HG03457 (cell line): ENCODE measurements around the gene ASIC2.

Source experiments
- ATAC-seq: cut with Tn5 transposase; IDR thresholded peaks from one replicate; pipeline ENCODE4 v1.9.1; 2021; ENCODE audit warnings: moderate number of reproducible peaks; ENCODE audit not compliant: unreplicated experiment

ASIC2 gene

DNA sequence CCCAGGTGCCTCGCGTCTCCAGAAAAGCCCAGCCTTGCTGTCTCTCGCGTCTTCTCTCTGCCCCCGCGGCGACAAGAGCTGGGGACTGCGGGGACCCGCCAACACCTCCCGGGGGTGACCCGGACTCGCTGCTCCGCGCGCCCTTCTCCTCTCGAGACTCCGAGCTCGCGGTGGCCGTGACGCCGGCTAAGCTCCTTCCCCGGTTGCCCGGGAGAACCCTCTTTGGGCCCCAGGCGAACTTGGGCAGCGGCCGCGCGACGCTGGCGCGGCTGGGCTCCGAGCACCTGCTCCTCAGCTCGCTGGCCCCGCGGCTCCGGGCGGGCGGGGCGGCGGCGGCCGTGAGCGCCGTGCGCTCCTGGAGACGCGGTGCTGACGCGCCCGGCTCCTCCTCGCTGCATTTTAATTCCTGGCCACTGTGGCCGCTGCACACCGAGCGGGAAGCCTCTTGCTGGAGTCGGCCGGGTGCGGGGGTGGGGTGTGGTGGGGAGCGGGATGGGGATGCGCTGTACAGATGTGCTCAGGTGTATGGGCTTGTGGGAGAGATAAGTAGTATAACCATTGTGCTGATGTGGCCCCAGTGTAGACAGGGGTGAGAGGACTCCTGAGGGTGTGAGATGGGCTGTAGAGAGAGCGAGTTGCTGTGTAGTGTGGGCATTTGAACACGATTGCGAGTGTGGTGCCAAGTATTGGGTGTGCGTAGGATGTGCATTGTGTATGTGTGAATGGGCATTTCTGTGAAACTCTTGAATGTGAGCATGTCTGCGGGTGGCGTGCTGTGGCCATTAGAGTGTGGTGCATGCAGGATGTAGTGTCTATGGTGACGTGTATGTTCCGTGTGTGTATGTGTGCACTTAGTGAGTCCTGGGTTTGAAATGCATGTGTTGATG is at the start of gene ASIC2:
TSS of gene ASIC2 (minus strand) at position 315 of the 887 bp plus-strand sequence.
- no peak for ATAC-seq

DNA sequence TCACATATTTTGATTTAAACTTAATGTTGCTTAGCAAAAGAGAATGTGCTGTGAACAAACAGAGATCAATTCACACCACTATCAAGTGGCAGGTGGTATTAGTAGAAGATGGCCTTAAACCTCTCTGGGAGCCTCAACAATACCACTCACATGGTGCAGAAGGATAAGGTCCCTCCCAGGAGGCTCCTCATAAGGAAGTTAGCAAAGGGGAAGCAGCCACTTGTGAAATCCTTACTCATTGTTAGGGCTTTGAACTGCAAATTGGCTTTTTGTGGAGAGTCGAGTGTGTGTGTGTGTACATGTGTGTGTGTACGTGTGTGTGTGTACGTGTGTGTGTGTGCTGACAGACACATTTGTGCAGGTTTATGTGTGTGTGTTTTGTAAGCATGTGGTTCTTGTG is 48.9 kb upstream of the ASIC2 start:
- ATAC-seq = no peak

DNA sequence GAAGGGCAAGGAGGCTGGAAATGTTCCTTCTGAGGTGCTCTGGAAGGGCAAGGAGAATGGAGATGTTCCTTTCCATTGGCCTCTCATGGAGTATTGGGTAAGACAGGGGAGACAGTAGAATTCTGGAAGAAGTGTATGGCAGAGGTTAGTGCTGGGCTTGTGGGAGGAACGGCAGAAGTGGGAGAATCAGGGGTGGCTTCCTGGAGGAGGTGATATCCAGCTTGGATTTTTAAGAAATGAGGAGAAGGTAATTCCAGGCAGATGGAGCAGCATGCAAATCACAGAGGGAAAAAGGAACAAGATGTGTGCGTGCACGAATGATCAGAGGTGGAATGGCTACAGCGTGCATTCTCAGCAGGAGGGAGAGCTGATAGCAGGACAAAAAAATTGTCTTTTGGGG is 45.1 kb upstream of the ASIC2 start:
- ATAC-seq = no peak

DNA sequence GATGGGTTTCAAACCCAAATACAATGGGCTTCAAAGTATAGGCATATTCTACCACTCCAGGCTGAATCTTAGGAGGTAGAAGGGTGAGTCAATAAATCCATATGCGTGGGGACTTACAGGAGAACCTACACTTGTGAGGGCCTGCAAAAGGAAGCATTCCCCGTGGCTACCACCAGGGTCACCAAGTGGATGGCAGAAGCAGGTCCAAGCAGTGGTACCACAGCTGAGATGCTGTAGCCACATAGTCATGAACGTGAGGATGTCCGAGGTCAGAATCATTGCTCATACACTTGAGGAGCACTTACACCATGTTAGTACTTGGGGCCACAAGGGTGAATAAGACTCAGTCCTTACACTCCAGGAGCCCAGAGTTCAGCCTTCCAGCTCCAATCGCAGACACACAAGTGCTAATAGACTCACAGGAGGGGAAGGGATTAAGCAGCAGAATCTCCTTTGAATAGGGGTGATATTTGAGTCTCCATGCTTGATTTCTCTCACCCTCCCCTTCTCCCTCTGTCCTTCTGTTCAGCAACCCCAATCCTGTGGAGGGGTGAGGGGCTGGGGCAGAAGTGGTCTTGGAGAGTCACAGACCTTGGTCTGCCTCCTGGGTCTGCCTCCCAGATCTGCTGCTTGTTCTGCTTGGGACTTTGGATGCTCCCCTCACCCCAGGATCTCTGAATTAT is 42.5 kb upstream of the ASIC2 start:
- ATAC-seq = no peak

DNA sequence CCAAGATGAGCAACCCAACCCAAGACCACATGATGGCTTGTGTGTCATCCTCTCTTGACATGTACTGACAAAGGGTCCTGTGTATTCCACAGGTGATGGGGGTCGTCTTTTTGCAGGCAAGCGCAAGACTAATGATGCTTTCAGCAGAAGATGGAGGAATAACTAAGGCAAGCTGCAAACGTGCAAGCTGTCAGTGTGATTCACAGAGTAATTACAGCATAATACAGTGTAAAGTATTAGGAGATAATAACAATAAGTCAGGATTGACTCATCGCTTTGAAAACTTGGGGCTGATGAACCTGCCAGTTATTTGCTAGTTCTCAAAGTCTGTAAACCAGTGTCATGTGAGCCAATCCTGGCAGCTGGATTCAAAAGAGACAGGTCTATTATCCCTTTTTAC is 41.6 kb upstream of the ASIC2 start:
- no peak for ATAC-seq

DNA sequence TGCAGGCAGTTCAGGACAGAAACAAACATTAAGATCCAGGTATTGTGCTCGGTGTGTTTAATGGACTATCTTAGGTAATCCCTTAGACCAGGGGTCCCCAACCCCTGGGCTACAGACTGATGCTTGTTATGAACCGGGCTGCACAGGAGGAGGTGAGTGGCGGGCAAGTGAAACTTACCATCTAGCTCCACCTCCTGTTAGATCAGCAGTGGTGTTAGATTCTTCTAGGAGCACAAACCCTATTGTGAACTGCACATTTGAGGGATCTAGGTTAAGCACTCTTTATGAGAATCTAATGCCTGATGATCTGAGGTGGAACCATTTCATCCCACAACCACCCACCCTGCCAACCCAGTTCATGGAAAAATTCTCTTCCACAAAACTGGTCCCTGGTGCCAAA is 37.8 kb upstream of the ASIC2 start:
- no peak for ATAC-seq

DNA sequence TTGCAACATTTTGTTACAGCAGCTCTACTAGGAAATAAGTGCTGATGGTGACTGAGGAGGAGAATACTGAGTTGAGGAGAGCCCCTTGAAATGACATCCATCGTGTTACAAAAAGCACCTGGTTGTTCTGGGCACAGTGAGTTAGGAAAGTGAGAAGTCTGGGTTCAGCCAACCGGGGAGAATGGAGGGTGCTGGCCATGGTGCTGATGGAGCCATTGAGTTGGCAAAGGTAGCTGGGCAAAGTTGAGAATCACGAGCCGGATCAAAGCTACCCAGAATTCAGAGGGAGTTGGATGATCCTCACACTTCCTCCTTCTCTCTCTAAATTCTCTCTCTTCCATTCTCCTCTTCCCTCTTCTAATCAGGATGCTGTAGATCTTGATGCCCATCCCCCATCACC is 35.0 kb upstream of the ASIC2 start:
- ATAC-seq = no peak

DNA sequence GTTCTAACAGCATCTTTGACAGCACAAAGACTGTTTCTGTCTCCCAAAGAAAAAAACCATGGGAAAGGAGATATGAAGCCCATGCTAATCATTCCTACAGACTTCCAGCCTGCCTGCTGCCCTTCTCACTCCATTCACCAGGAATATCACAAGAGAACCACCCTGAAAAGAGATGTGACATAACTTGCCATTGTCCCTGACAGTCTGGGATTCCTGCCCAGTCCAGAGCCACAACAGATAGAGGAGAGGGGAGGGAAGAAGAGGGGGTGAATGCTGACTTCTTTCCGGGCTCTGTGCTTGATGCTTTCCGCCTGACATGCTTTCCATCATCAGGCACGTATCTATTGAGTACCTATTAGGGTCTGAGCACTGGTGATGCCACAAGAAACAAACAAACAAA is 31.6 kb upstream of the ASIC2 start:
- no peak for ATAC-seq

DNA sequence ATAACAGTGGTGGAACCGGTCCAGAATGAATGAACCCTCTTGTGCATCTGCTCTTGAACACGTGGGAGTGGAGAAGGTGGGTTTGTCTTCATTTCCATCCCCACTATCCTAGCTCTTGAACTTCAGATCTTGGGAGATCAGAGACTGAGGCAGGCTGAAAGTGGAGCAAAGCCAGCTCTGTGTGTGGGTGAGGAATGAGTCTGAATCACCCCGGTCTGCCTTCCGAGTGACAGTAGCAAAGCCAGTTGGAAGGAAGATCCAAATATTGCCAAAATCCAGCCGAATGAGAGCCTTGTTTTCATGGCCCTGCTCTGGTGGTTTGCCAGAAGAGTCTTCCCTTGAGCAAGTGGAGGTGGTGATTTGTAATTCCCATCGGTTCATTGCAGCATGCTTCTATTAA is 29.0 kb upstream of the ASIC2 start:
- no peak for ATAC-seq

DNA sequence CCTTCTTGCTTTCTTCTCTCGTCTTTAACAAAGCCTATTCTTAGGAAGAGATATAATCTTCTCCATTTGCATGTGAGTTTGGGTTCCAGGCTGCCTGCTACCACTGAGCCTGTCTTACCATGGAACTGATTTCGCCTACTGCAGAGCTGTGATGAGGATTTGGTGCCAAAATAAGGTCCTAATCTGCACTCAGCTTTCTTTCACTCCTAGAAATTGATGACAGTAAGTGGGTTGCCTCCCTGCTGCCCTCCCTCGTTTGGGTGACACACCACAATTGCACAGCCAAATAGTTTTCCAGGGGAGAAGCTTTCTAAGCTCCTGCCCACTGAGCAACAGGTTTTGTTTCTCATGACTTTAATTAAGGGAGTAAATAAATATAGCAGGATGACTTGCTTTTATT is 25.1 kb upstream of the ASIC2 start:
- no peak for ATAC-seq

DNA sequence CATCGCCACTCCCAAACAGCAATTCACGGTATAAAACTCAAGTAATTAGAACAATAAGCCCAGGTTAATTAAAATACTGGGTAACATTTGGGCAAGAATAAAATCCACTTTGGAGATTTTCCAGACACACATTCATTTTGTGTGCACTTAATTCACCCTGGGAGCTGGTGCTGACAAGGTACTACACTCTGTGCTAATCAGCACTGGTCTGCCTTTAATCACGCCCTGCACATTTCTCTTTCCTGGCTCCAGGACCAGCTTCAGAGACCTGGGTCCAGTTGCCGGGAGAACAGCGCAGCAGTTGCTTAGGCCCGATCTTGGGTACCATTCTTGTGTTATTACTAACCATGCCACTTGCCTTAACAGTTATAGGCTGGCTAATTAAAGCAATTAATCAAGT is 23.7 kb upstream of the ASIC2 start:
- no peak for ATAC-seq

DNA sequence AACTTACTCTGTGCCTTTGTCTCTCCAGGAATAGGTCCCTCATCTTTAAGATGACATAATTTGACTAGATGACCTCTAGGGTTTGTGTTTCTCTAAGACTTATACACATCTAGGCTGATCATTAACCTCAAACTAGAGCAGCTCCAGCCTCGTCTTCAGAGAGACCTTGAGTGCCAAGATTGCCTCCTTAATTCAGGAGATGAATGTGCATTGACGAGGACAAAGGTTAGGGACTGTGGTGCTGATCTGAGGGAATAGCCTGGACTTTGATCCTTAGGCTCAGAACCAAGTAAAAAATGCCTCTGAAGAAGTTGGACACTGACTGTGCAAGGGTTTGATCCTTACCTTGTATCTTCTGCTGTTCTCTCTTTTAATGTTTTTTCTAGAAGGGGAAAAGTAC is 17.2 kb upstream of the ASIC2 start:
- no peak for ATAC-seq

DNA sequence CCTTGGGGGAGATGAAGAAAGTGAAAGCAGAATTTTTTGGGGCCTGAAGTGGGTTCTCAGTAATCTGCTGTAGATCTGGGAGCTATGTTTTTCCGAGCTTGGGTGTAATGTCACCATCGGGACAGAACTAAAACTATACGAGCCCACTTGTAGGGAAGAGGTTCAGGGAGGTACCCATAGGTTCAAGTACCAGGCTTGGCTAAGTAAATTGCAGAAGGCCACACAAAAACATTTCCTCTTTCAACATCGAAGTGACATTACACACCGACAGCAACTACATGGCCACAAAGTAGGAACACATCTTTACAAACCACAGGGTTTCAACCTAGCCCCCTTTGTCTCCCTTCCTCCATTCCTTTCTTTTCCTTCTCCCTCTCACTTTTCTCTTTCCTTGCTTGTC is 10.2 kb upstream of the ASIC2 start:
- no peak for ATAC-seq

DNA sequence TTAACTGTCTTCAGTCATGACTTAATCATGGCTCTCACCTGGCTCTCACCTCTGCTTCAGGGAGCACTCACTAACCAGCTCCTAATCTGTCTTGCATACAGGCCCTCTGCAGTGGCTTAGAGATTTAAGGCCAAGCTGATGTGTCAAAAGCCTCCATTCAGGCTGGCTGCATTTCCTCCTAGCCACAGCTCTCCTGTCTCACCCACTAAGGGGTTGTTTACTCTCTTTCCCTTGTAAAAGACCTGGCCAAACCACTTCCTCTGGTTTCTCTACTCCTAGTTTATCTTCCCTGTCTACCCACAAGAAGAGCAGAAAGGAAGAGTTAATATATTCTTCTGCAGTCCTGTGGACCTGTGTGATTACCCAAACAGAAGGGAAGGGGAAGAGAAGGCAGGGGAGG is 9.3 kb upstream of the ASIC2 start:
- no peak for ATAC-seq

DNA sequence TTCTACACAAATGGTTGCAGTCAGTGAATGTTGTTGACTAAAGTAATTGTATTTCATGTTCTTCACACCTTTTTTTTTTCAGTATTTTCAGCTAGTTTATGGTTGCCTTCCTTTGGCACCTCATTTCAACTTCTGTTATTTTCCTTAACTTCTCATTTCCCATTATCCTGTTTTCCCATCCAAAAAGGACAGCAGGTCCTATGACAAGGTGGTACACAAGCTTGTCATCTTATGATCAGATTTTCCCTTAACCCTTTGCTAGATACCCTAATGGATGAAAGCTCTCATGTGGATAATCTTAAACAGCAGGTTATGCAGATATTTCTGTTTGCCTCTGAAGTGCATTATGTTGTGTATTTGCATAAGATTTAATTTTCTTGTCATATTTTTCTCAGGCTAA is 7.1 kb upstream of the ASIC2 start:
- ATAC-seq = no peak

DNA sequence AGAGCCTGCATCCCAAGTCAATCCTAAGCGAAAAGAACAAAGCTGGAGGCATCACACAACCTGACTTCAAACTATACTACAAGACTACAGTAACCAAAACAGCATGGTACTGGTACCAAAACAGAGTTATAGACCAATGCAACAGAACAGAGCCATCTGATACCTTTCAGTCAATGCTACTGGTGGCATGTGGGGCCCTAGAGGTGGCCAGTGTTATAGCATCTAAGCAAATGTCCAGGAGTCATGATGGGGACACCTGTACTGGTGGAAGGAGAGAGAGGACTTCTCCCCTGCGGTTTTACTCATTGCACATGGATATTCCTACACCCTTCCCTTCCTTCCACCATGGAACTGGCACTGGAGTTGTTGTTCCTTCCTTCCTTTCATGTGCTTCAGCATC is 6.0 kb upstream of the ASIC2 start:
- ATAC-seq = no peak

DNA sequence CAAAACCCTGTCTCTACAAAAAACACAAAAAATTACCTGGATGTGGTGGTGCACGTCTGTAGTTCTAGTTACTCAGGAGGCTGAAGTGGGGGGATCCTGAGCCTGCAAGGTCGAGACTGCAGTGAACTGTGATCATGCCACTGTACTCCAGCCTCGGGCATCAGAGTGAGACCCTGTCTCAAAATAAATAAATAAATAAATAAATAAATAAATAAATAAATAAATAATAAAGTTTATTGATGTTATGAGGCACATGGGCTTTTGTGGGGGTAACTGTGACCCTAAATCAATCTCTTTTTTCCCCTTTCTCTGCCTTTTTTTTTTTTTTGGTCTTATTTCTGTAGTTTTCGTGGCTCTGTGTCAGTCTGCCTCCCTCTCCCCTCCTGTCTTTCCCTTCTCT is 4.5 kb upstream of the ASIC2 start:
- no peak for ATAC-seq

DNA sequence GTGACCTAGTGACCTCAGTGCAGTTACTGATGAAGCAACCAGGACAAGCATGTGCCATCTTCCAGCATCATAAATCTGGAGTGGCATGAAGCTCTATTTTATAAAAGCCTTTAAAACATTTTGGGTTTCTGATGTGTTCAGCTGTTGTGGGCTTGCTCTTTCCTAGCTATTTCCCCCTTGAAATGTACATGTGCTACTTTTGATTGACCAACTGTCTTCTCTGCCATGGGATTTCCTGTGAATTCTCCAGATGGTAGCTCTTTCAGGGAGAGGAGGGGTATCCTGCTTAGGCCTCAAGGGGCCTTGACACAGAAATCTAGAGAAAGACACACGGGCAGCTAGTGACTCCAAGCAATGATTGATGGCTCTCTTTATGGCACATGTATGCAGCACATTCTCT is 1.9 kb upstream of the ASIC2 start:
- ATAC-seq = no peak

DNA sequence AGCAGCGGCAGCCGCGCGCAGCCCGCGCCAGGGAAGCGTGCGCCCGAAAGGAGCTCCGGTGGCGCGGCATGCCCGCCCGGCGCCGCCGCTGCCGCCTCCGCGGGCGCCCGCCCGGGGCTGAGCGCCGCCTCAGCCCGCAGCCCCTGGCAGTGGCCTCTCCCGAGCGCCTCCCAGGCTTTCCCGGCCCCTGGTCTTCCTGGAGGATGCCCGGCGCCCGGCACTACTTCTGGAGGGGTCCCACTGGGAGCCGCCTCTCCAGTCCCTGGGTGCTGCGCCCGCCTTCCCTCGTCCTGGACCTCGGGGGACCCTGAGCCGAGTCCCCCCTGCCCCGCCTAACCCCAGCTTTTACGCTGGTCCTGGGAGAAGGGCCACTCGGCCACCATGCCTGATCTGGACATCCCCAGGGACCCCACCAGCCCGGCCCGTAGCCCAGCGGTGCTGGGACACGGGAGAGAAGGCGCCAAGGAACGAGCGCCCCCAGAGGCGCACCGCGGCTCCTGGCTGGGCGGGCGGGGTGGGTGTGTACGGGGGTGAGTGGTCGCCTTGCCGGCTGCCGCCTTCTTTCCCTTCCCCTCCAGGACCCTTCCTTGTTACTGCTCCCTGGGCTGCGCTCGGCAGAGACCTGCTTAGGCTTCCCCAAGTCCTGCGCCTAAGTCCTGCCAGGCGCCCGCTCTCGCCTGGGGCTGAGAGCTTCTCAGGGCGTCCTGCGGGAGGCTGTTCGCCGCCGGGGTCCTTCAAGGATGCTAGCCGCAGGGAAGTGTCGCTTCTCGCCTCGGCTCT is 704 bp downstream of the ASIC2 start:
- ATAC-seq = no peak

DNA sequence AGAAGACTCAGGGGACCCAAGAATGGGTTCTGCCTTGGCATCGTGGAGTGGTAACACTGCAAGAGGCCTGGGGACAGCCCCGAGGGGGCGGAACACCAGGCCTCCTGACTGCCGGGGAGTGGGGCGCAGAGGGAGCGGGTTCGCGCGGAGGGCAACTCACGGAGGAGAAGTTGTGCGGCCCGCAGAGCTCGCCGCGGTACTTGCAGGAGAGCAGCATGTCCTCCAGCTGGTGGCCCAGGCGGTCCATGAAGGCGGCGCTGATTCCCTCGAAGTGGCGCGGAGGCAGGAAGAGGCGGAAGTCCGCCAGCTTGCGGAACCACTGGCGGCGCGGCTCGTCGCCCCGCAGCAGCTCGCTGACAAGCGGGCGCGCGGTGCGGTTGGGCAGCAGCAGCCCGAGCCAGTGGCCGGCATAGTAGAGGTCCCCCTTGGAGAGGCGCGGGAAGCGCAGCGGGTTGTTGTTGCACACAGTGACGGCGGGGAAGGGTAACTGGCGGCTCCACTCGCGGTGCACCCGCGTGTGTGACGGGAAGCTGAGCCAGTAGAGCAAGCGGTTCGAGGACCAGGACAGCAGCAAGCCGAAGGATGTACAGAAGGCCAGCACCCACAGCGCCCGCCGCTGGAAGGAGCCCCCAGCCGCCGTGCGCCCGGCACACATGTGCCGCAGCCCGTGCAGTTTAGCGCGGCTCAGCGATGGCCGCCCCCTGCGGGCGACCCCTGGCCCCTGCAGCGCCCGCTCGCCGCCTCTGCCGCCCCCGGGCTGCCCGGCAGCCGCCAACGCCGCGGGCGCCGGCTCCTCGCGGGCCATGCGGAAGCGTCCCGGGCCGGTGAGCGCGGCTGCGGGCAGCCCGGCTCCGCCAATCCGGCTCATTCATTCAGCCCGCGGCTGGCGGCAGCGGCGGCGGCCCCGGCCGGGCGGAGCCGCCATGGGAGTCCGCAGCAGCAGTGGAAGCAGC is 1.6 kb downstream of the ASIC2 start:
- ATAC-seq = no peak

DNA sequence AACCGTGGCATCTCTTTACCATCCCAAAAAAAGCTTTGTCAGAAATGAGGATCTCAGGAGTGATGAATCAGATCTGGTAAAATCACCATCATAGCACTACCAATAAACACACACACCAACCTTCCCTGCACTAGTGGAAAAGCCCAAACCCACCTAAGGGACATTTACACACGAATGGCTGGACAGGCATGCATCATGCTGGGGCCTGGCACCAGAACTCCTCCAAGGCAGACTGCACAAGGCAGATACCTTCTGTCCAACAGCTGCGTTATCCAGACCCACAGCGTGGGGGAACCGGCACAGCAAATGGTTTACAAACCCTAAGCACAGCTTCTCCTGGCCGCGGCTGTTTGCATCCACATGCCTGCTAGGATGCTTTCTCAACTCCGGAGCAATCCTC is 2.8 kb downstream of the ASIC2 start:
- ATAC-seq = no peak
